Type B pancreatic cell (in vitro differentiated cells): Measurements from ENCODE around the gene TIGIT. TPM values are rescaled to one million over a fixed set of nuclear protein-coding genes. Genes with fewer than 3 reads are reported as not detected.

Experiments used
- DNase-seq: peaks from one replicate; pipeline ENCODE4 v3.0.0; 2021; ENCODE audit warnings: mixed read lengths; ENCODE audit not compliant: unreplicated experiment; ENCODE audit errors: extremely low spot score
- H3K27ac Mint-ChIP-seq: 2 replicates; pipeline ENCODE4 v1.8.0; 2021; ENCODE audit warnings: mild to moderate bottlenecking, mixed read lengths
- H3K27me3 Mint-ChIP-seq: 2 replicates; pipeline ENCODE4 v1.8.0; 2021; ENCODE audit warnings: mixed read lengths
- H3K36me3 Mint-ChIP-seq: 2 replicates; pipeline ENCODE4 v1.8.0; 2021; ENCODE audit warnings: mixed read lengths
- H3K4me1 Mint-ChIP-seq: one replicate; pipeline ENCODE4 v1.8.0; 2021; ENCODE audit warnings: mixed read lengths; ENCODE audit not compliant: unreplicated experiment
- H3K4me3 Mint-ChIP-seq: 2 replicates; pipeline ENCODE4 v1.8.0; 2021; ENCODE audit warnings: mild to moderate bottlenecking, mixed read lengths
- H3K9me3 Mint-ChIP-seq: 2 replicates; pipeline ENCODE4 v1.8.0; 2021; ENCODE audit warnings: mixed read lengths
- total RNA-seq: library from RNA; stranded (reverse); gene quantifications from 2 replicates; pipeline ENCODE4 v1.2.1, GENCODE V29; 2021; ENCODE audit warnings: low replicate concordance
- TF ChIP-seq, protein P1 (sequence below): fragments of 200-600 bp; sonication (generic); conservative IDR thresholded peaks from 2 replicates; pipeline ENCODE4 v1.5.0; 2021; ENCODE audit warnings: antibody characterized with exemption, mild to moderate bottlenecking

Gene TIGIT
- total RNA-seq, 1 donor from 2014 or later = not detected

- Mint-ChIP-seq H3K4me1 (peaks cover 19% of the 10 kb centered on the region), H3K4me3 (no peak overlapping the region), H3K36me3 (peaks cover 18% of the 10 kb centered on the region), H3K9me3 (peaks cover 4% of the 10 kb centered on the region), H3K27ac (no peak overlapping the region), H3K27me3 (no peaks in the 10 kb centered on the region)
- no peak for DNase-seq
- TF ChIP-seq, protein P1, sequence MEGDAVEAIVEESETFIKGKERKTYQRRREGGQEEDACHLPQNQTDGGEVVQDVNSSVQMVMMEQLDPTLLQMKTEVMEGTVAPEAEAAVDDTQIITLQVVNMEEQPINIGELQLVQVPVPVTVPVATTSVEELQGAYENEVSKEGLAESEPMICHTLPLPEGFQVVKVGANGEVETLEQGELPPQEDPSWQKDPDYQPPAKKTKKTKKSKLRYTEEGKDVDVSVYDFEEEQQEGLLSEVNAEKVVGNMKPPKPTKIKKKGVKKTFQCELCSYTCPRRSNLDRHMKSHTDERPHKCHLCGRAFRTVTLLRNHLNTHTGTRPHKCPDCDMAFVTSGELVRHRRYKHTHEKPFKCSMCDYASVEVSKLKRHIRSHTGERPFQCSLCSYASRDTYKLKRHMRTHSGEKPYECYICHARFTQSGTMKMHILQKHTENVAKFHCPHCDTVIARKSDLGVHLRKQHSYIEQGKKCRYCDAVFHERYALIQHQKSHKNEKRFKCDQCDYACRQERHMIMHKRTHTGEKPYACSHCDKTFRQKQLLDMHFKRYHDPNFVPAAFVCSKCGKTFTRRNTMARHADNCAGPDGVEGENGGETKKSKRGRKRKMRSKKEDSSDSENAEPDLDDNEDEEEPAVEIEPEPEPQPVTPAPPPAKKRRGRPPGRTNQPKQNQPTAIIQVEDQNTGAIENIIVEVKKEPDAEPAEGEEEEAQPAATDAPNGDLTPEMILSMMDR = no peak
These were observed 57.4 kb downstream of the TIGIT start for GRCh38 chr3:114351123-114351821.

DNA sequence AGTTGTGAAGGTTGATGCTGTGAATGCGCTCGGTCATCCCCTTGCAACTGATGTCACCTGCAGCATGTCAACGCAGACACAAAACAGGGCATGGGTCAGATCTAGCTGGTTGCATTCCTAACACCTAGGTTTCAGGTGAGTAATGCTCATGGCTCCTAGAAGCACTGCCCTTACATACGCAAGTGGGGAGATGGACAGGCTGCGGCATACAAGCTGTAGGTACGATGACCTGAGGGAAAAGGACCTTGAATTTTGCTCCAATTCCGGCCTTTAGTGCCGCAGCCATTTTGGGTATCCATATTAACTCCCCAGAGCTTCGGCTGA, 58.0 kb downstream of the TIGIT start:
- TF ChIP-seq, protein P1 = no peak
- Mint-ChIP-seq H3K36me3 (peaks cover 18% of the 10 kb centered on the region), H3K4me1 (peaks cover 19% of the 10 kb centered on the region), H3K27ac (no peak overlapping the region), H3K4me3 (no peak overlapping the region), H3K9me3 (peaks cover 4% of the 10 kb centered on the region), H3K27me3 (no peaks in the 10 kb centered on the region)
- no peak for DNase-seq

GRCh38 chr3:114355653-114356052, 61.8 kb downstream of the TIGIT start:
- Mint-ChIP-seq H3K4me3 (no peak overlapping the region), H3K27ac (no peak overlapping the region), H3K4me1 (peaks cover 7% of the 10 kb centered on the region), H3K36me3 (peaks cover 6% of the 10 kb centered on the region), H3K27me3 (no peaks in the 10 kb centered on the region), H3K9me3 (no peaks in the 10 kb centered on the region)
- DNase-seq = no peak
- TF ChIP-seq, protein P1 = no peak

DNA sequence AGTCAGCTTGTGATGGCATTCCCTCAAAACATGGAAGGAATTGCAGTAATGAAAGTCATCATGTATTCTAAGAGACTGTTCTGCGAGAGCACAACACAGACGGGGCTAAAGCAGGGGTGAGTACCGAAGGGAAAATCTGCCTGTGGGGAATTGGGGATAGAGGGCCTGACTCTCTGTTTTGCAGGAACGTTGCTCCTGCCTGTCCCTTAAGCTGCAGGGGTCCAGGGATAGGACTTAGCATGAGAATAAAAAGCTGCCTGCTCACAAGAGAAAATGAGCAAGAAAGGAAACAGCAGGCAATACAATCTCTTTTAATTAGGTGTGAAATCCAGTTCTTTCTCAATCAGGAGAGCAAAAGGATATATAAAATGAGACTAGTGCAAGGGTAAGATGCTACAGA, 62.2 kb downstream of the TIGIT start:
- TF ChIP-seq, protein P1 = no peak
- Mint-ChIP-seq H3K27ac (no peak overlapping the region), H3K4me1 (peaks cover 7% of the 10 kb centered on the region), H3K36me3 (peaks cover 6% of the 10 kb centered on the region), H3K9me3 (no peaks in the 10 kb centered on the region), H3K27me3 (no peaks in the 10 kb centered on the region), H3K4me3 (no peak overlapping the region)
- DNase-seq = no peak

DNA sequence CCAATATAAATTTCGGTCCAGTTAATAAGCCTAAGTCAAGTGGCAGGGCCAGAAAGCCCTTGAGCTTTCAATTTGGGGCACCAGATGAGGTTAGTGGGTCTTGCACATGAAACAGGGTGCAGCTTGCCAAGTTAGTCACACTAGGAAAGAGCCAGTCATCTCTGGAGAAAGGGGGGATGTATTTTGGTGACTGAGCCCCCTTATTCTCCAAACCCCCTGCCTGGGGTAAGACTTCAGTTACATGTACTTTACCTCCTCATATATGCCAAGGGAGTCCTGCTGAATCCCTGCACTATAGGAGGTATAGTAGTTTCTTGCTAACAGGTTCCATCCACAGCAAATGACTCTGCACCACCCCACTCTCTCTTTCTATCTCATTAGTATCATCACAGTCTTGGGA, 62.7 kb downstream of the TIGIT start:
- H3K36me3 Mint-ChIP-seq = peaks cover 6% of the 10 kb centered on the region
- TF ChIP-seq, protein P1 = no peak
- peaks cover 7% of the 10 kb centered on the region for H3K4me1 Mint-ChIP-seq
- no peak overlapping the region for H3K27ac Mint-ChIP-seq
- no peaks in the 10 kb centered on the region for H3K27me3 Mint-ChIP-seq
- DNase-seq = no peak
- H3K9me3 Mint-ChIP-seq = no peaks in the 10 kb centered on the region
- H3K4me3 Mint-ChIP-seq = no peak overlapping the region

Other genes with a start within 250 kb of the TIGIT start
- 4.7 and 8.4 TPM in 2 replicates for gene CCDC191, start 237.5 kb upstream of the TIGIT start, total RNA-seq
- gene QTRT2, start 237.3 kb upstream of the TIGIT start, total RNA-seq = 35.0 and 36.6 TPM in 2 replicates
- not detected in 2 replicates for gene DRD3, start 115.0 kb upstream of the TIGIT start, total RNA-seq
- not detected in 2 replicates for gene ZNF80, start 56.5 kb upstream of the TIGIT start, total RNA-seq